OCI-LY3 (cell line): ENCODE measurements around the gene LASP1.

Experiments
- H2AFZ ChIP-seq: fragments of 200-600, 300-600 bp; shearing (Covaris generic); 2 replicates; pipeline ENCODE4 v1.6.0; 2014; ENCODE audit warnings: antibody characterized with exemption, low read depth, low read length
- H3K27ac ChIP-seq: fragments of 200-600, 300-600 bp; sonication (generic); 2 replicates; pipeline ENCODE4 v1.5.1; 2014; ENCODE audit warnings: mild to moderate bottlenecking, low read length, moderate library complexity, mixed read lengths
- H3K27me3 ChIP-seq: fragments of 200-600, 300-600 bp; sonication (generic); 2 replicates; pipeline ENCODE4 v1.6.1; 2014; ENCODE audit warnings: low read depth, low read length, mixed read lengths
- H3K36me3 ChIP-seq: fragments of 200-600, 300-600 bp; sonication (generic); replicated peaks from 2 replicates; pipeline ENCODE3; 2014; ENCODE audit warnings: low read depth, low read length, mixed read lengths
- H3K4me1 ChIP-seq: fragments of 300-600, 200-600 bp; sonication (generic); 2 replicates; pipeline ENCODE4 v1.6.1; 2014; ENCODE audit warnings: low read length, mixed read lengths
- H3K4me2 ChIP-seq: fragments of 200-600, 300-600 bp; sonication (generic); 2 replicates; pipeline ENCODE4 v1.6.1; 2014; ENCODE audit warnings: low read length, mixed read lengths
- H3K4me3 ChIP-seq: fragments of 300-600, 200-600 bp; sonication (generic); 2 replicates; pipeline ENCODE4 v1.5.1; 2014; ENCODE audit warnings: antibody characterized with exemption, mild to moderate bottlenecking, low read length, moderate library complexity
- H3K79me2 ChIP-seq: fragments of 300-600, 200-600 bp; shearing (Covaris generic); 2 replicates; pipeline ENCODE4 v1.6.1; 2014; ENCODE audit warnings: mild to moderate bottlenecking, low read length, mixed read lengths
- H3K9ac ChIP-seq: fragments of 300-600, 200-600 bp; shearing (Covaris generic); 2 replicates; pipeline ENCODE4 v1.6.0; 2014; ENCODE audit warnings: mild to moderate bottlenecking, low read length, moderate library complexity
- H3K9me3 ChIP-seq: fragments of 200-600, 300-600 bp; shearing (Covaris generic); 2 replicates; pipeline ENCODE4 v1.6.1; 2014; ENCODE audit warnings: low read length, mixed read lengths; ENCODE audit not compliant: insufficient read depth
- H4K20me1 ChIP-seq: fragments of 200-600, 300-600 bp; sonication (generic); 2 replicates; pipeline ENCODE4 v1.6.1; 2016; ENCODE audit warnings: low read length, mixed read lengths; ENCODE audit not compliant: insufficient read depth
- EZH2phosphoT487 ChIP-seq: fragments of 200-600 bp; shearing (Covaris generic); IDR thresholded peaks from 2 replicates; pipeline ENCODE4 v1.6.1; 2018; ENCODE audit warnings: antibody characterized with exemption, mixed run types, low read depth
- TF ChIP-seq, protein P1 (sequence below): fragments of 200-600, 300-600 bp; sonication (generic); IDR thresholded peaks from 2 replicates; pipeline ENCODE4 v1.5.1; 2014; ENCODE audit warnings: antibody characterized with exemption, low read length, low read depth

Gene LASP1

DNA sequence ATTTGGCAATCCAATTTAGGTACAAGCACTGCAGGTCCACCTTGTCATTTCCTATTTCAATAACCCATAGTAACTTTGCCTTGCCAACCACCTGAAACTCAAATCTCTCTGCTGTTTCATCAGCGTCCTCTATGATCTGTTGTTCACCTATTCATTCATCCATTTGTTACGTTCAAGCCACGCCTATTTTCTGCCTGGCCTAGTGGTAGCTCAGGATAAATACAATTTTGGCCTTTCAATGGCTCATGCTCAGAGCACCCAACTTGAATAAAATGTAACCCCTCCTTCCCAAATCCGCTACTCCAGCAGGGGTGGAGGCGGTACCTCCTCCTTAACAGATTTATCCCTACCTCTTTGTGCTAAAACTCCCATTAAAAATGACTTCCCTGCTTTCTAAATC, 100.9 kb downstream of the LASP1 start:
- Histone ChIP-seq H3K9me3 (no peaks in the 10 kb centered on the region), H2AFZ (no peak overlapping the region)

More for the DNA sequence above, 100.9 kb downstream of the LASP1 start:
- Histone ChIP-seq H3K4me1 (no peaks in the 10 kb centered on the region), H3K4me3 (no peak overlapping the region), H3K27ac (no peak overlapping the region), H3K79me2 (no peaks in the 10 kb centered on the region), H3K27me3 (peaks cover 3% of the 10 kb centered on the region), H3K36me3 (no peaks in the 10 kb centered on the region), H4K20me1 (no peaks in the 10 kb centered on the region), H3K4me2 (no peak overlapping the region), H3K9ac (no peak overlapping the region)
- no peak for TF ChIP-seq EZH2phosphoT487
- TF ChIP-seq, protein P1, sequence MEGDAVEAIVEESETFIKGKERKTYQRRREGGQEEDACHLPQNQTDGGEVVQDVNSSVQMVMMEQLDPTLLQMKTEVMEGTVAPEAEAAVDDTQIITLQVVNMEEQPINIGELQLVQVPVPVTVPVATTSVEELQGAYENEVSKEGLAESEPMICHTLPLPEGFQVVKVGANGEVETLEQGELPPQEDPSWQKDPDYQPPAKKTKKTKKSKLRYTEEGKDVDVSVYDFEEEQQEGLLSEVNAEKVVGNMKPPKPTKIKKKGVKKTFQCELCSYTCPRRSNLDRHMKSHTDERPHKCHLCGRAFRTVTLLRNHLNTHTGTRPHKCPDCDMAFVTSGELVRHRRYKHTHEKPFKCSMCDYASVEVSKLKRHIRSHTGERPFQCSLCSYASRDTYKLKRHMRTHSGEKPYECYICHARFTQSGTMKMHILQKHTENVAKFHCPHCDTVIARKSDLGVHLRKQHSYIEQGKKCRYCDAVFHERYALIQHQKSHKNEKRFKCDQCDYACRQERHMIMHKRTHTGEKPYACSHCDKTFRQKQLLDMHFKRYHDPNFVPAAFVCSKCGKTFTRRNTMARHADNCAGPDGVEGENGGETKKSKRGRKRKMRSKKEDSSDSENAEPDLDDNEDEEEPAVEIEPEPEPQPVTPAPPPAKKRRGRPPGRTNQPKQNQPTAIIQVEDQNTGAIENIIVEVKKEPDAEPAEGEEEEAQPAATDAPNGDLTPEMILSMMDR, result no peak
